Measurements from ENCODE around the gene APCDD1L. TPM values are rescaled to one million over a fixed set of nuclear protein-coding genes. Genes with fewer than 3 reads are reported as not detected.
"Not testable (repeated sequence)": the region's sequence is repeated elsewhere in the genome, so short reads cannot be mapped to it uniquely, and the experiment has no call there.

APCDD1L gene
- polyA plus RNA-seq, 1 donor: 5.9 TPM

GRCh38 chr20:58446264-58446959 is 68.8 kb downstream of the APCDD1L start:
- no peak for DNase-seq (ENCODE audit: low read depth)

GRCh38 chr20:58444746-58445255 is 70.4 kb downstream of the APCDD1L start:
- DNase-seq (ENCODE audit: low read depth): no peak

GRCh38 chr20:58441723-58442122 is 73.5 kb downstream of the APCDD1L start:
- DNase-seq (ENCODE audit: low read depth): no peak

GRCh38 chr20:58440021-58440767 is 75.0 kb downstream of the APCDD1L start:
- no peak for DNase-seq (ENCODE audit: low read depth)

- no peak for DNase-seq (ENCODE audit: low read depth)
These were observed 76.0 kb downstream of the APCDD1L start for GRCh38 chr20:58438970-58439808.

- DNase-seq (ENCODE audit: low read depth): no peak
These were observed 78.1 kb downstream of the APCDD1L start for GRCh38 chr20:58436868-58437645.

GRCh38 chr20:58435237-58435636 is 80.0 kb downstream of the APCDD1L start:
- DNase-seq (ENCODE audit: low read depth): no peak

- no peak for DNase-seq (ENCODE audit: low read depth)
These were observed 80.9 kb downstream of the APCDD1L start for GRCh38 chr20:58434326-58434725.

GRCh38 chr20:58433759-58434158 is 81.4 kb downstream of the APCDD1L start:
- no peak for DNase-seq (ENCODE audit: low read depth)

- DNase-seq (ENCODE audit: low read depth): no peak
These were observed 82.1 kb downstream of the APCDD1L start for GRCh38 chr20:58433029-58433647.

- no peak for DNase-seq (ENCODE audit: low read depth)
These were observed 82.8 kb downstream of the APCDD1L start for GRCh38 chr20:58432186-58432954.

GRCh38 chr20:58431134-58431533 is 84.1 kb downstream of the APCDD1L start:
- DNase-seq (ENCODE audit: low read depth): no peak

- DNase-seq (ENCODE audit: low read depth): no peak
These were observed 85.9 kb downstream of the APCDD1L start for GRCh38 chr20:58429303-58429702.

GRCh38 chr20:58428364-58428763 is 86.8 kb downstream of the APCDD1L start:
- no peak for DNase-seq (ENCODE audit: low read depth)

- DNase-seq (ENCODE audit: low read depth): not testable (repeated sequence)
These were observed 87.6 kb downstream of the APCDD1L start for GRCh38 chr20:58427571-58427970.

GRCh38 chr20:58424218-58424969 is 90.8 kb downstream of the APCDD1L start:
- no peak for DNase-seq (ENCODE audit: low read depth)

GRCh38 chr20:58421497-58421850 is 93.7 kb downstream of the APCDD1L start:
- DNase-seq (ENCODE audit: low read depth): no peak

- no peak for DNase-seq (ENCODE audit: low read depth)
These were observed 94.3 kb downstream of the APCDD1L start for GRCh38 chr20:58420798-58421496.
